H9 (cell line): ENCODE measurements around the gene NEUROD1. TPM values are rescaled to one million over a fixed set of nuclear protein-coding genes. Genes with fewer than 3 reads are reported as not detected.

Experiments used
- DNase-seq: peaks from one replicate; pipeline ENCODE4 v3.0.0-alpha.2; 2017
- H2AFZ ChIP-seq: one replicate; pipeline ENCODE4 v1.6.1; 2013; ENCODE audit warnings: mild to moderate bottlenecking, low read length, control low read depth, moderate library complexity
- H2AK5ac ChIP-seq: 2 replicates; pipeline ENCODE4 v1.6.1; 2013; ENCODE audit warnings: low read length, control low read depth, mixed read lengths; ENCODE audit not compliant: insufficient read length
- H2BK120ac ChIP-seq: one replicate; pipeline ENCODE4 v1.6.1; 2013; ENCODE audit warnings: low read depth, mild to moderate bottlenecking, low read length, control low read depth, inconsistent platforms; ENCODE audit not compliant: poor library complexity, severe bottlenecking
- H2BK12ac ChIP-seq: 2 replicates; pipeline ENCODE4 v1.6.1; 2013; ENCODE audit warnings: low read length, control low read depth, mixed read lengths, low read depth; ENCODE audit not compliant: insufficient read length
- H2BK15ac ChIP-seq: 2 replicates; pipeline ENCODE4 v1.6.1; 2013; ENCODE audit warnings: low read depth, low read length, control low read depth
- H2BK20ac ChIP-seq: one replicate; pipeline ENCODE4 v1.6.1; 2013; ENCODE audit warnings: low read depth, mild to moderate bottlenecking, low read length, control low read depth, inconsistent platforms; ENCODE audit not compliant: poor library complexity, severe bottlenecking
- H2BK5ac ChIP-seq: 2 replicates; pipeline ENCODE4 v1.6.1; 2013; ENCODE audit warnings: low read length, control low read depth, mixed read lengths; ENCODE audit not compliant: insufficient read length
- H3K14ac ChIP-seq: 2 replicates; pipeline ENCODE4 v1.6.1; 2013; ENCODE audit warnings: low read length, control low read depth; ENCODE audit not compliant: insufficient read depth
- H3K18ac ChIP-seq: 2 replicates; pipeline ENCODE4 v1.6.1; 2013; ENCODE audit warnings: low read depth, mild to moderate bottlenecking, mixed read lengths, low read length, control low read depth; ENCODE audit not compliant: insufficient read length
- H3K23ac ChIP-seq: 2 replicates; pipeline ENCODE4 v1.6.1; 2013; ENCODE audit warnings: low read length, control low read depth, mixed read lengths, low read depth; ENCODE audit not compliant: insufficient read length
- H3K23me2 ChIP-seq: 2 replicates; pipeline ENCODE4 v1.6.1; 2013; ENCODE audit warnings: low read depth, mild to moderate bottlenecking, mixed read lengths, low read length, control low read depth; ENCODE audit not compliant: insufficient read length, poor library complexity, severe bottlenecking
- H3K27ac ChIP-seq: 2 replicates; pipeline ENCODE4 v1.5.1; 2013; ENCODE audit warnings: low read length, control low read depth, mixed read lengths, low read depth; ENCODE audit not compliant: insufficient read length
- H3K27me3 ChIP-seq: 2 replicates; pipeline ENCODE4 v1.6.1; 2013; ENCODE audit warnings: low read length, control low read depth, inconsistent platforms; ENCODE audit not compliant: insufficient read depth
- H3K4ac ChIP-seq: 2 replicates; pipeline ENCODE4 v1.6.1; 2013; ENCODE audit warnings: low read depth, mild to moderate bottlenecking, control low read depth, inconsistent platforms, low read length, moderate library complexity
- H3K4me1 ChIP-seq: 2 replicates; pipeline ENCODE4 v1.6.1; 2013; ENCODE audit warnings: low read length, control low read depth, inconsistent platforms; ENCODE audit not compliant: insufficient read depth
- H3K4me2 ChIP-seq: 2 replicates; pipeline ENCODE4 v1.6.1; 2013; ENCODE audit warnings: low read length, control low read depth, mixed read lengths; ENCODE audit not compliant: insufficient read length, insufficient read depth
- H3K56ac ChIP-seq: 2 replicates; pipeline ENCODE4 v1.6.1; 2013; ENCODE audit warnings: low read depth, mild to moderate bottlenecking, mixed read lengths, low read length, control low read depth; ENCODE audit not compliant: insufficient read length
- H3K79me1 ChIP-seq: 2 replicates; pipeline ENCODE4 v1.6.1; 2013; ENCODE audit warnings: low read depth, mild to moderate bottlenecking, moderate library complexity, low read length, control low read depth, inconsistent platforms; ENCODE audit not compliant: insufficient read depth, poor library complexity, severe bottlenecking
- H3K79me2 ChIP-seq: 2 replicates; pipeline ENCODE4 v1.6.1; 2013; ENCODE audit warnings: low read length, control low read depth, inconsistent platforms; ENCODE audit not compliant: insufficient read depth
- H3K9ac ChIP-seq: 2 replicates; pipeline ENCODE4 v1.6.1; 2013; ENCODE audit warnings: low read length, control low read depth, mixed read lengths; ENCODE audit not compliant: insufficient read length; ENCODE audit errors: extremely low read depth
- H3K9me3 ChIP-seq: one replicate; pipeline ENCODE4 v1.6.1; 2013; ENCODE audit warnings: low read depth, low read length, inconsistent platforms; ENCODE audit not compliant: control insufficient read depth
- H3T11ph ChIP-seq: one replicate; pipeline ENCODE4 v1.6.1; 2013; ENCODE audit warnings: mild to moderate bottlenecking, low read length, control low read depth, inconsistent platforms
- H4K20me1 ChIP-seq: one replicate; pipeline ENCODE4 v1.6.1; 2013; ENCODE audit not compliant: control insufficient read depth, insufficient read length, insufficient read depth
- H4K5ac ChIP-seq: 2 replicates; pipeline ENCODE4 v1.6.1; 2013; ENCODE audit warnings: low read depth, mild to moderate bottlenecking, mixed read lengths, low read length, control low read depth; ENCODE audit not compliant: insufficient read length
- H4K8ac ChIP-seq: replicated peaks from 2 replicates; pipeline ENCODE4 v1.6.1; 2013; ENCODE audit warnings: low read length, control low read depth, mixed read lengths, low read depth; ENCODE audit not compliant: insufficient read length
- H4K91ac ChIP-seq: 2 replicates; pipeline ENCODE4 v1.6.1; 2013; ENCODE audit warnings: low read depth, mild to moderate bottlenecking, moderate library complexity, mixed read lengths, low read length, control low read depth; ENCODE audit not compliant: insufficient read length
- H3K27ac Mint-ChIP-seq, 3 experiments: 2 replicates in 2 of 3; 3 replicates in 1 of 3; pipeline ENCODE4 v1.8.0; 2020 to 2021; ENCODE audit warnings: mixed read lengths in 3 of 3, mild to moderate bottlenecking in 1 of 3, moderate library complexity in 1 of 3
- H3K27me3 Mint-ChIP-seq: 2 replicates; pipeline ENCODE4 v1.8.0; 2021; ENCODE audit warnings: low read depth, mild to moderate bottlenecking, moderate library complexity, mixed read lengths
- H3K36me3 Mint-ChIP-seq, 3 experiments: 2 replicates in 2 of 3; 3 replicates in 1 of 3; pipeline ENCODE4 v1.8.0; 2020 to 2021; ENCODE audit warnings: low read depth in 3 of 3, mixed read lengths in 3 of 3; ENCODE audit not compliant: insufficient read depth in 1 of 3
- H3K4me1 Mint-ChIP-seq, 2 experiments: 2 replicates each; pipeline ENCODE4 v1.8.0; 2020; ENCODE audit warnings: mixed read lengths in 2 of 2
- H3K4me3 Mint-ChIP-seq, 2 experiments: 2 replicates in 1 of 2; 3 replicates in 1 of 2; pipeline ENCODE4 v1.8.0; 2020 to 2021; ENCODE audit warnings: mild to moderate bottlenecking in 2 of 2, mixed read lengths in 2 of 2, moderate library complexity in 1 of 2
- H3K9me3 Mint-ChIP-seq, 2 experiments: 2 replicates in 1 of 2; 3 replicates in 1 of 2; pipeline ENCODE4 v1.8.0; 2020; ENCODE audit warnings: mild to moderate bottlenecking in 2 of 2, mixed read lengths in 2 of 2, moderate library complexity in 1 of 2
- CTCF ChIP-seq: fragments of 200-600 bp; sonication (generic); conservative IDR thresholded peaks from 3 replicates; pipeline ENCODE4 v1.8.0; 2021; ENCODE audit warnings: antibody characterized with exemption, mild to moderate bottlenecking
- WGBS: extraction: QIAGEN DNeasy Blood & Tissue Kit; methylation state at CpG from one replicate; pipeline ENCODE4 v1.1.7; 2013; ENCODE audit warnings: missing lambda C conversion rate, low lambda C conversion rate, mixed read lengths; ENCODE audit not compliant: insufficient read length; ENCODE audit errors: extremely low coverage; 5-methylcytosine and 5-hydroxymethylcytosine counted together
- long read RNA-seq: library from polyadenylated mRNA; unstranded; transcript quantifications from one replicate; pipeline ENCODE4 v2.0.0, GENCODE V29; 2020
- total RNA-seq: library from RNA; stranded (reverse); gene quantifications from 2 replicates; pipeline ENCODE4 v1.2.1, GENCODE V29; 2021

NEUROD1 gene
- total RNA-seq = not detected in 2 replicates
- long read RNA-seq = 0 reads

- H3K23me2 ChIP-seq = peaks cover 20% of the 10 kb centered on the region
- no peak within 1 kb of the TSS for H3K9ac ChIP-seq
- Mint-ChIP-seq H3K4me3 (peak within 1 kb of the TSS; percentile 50 to 85), H3K9me3 (peaks cover 2 to 4% of the 10 kb centered on the region in 2 experiments; a peak in 3 of 5 replicates), H3K27ac (no peak within 1 kb of the TSS), H3K27me3 (peaks cover 98% of the 10 kb centered on the region), H3K4me1 (peaks cover 31 to 61% of the 10 kb centered on the region in 2 experiments), H3K36me3 (no peaks in the 10 kb centered on the region; a peak in 1 of 7 replicates)
- H3T11ph ChIP-seq = no peak within 1 kb of the TSS
- H4K8ac ChIP-seq = no peak within 1 kb of the TSS
- peaks cover 6% of the 10 kb centered on the region; the same call in 1 of the 2 replicates for H3K4me1 ChIP-seq
- no peak within 1 kb of the TSS for H2BK20ac ChIP-seq
- no peak within 1 kb of the TSS for H3K56ac ChIP-seq
- H2AK5ac ChIP-seq = no peak within 1 kb of the TSS
- peak within 1 kb of the TSS; percentile 97 for H3K4me2 ChIP-seq
- no peak within 1 kb of the TSS for H2BK5ac ChIP-seq
- no peak within 1 kb of the TSS for H2AFZ ChIP-seq
- H4K5ac ChIP-seq = no peak within 1 kb of the TSS
- H3K23ac ChIP-seq = no peak within 1 kb of the TSS
- no peak within 1 kb of the TSS for H2BK12ac ChIP-seq
- H2BK120ac ChIP-seq = no peak within 1 kb of the TSS
- no peak within 1 kb of the TSS for H3K4ac ChIP-seq
- peaks cover 67% of the 10 kb centered on the region for H3K27me3 ChIP-seq
- no peaks in the 10 kb centered on the region for H3K79me1 ChIP-seq
- no peaks in the 10 kb centered on the region for H3K9me3 ChIP-seq
- TF ChIP-seq CTCF = no peak
- no peak within 1 kb of the TSS for H4K91ac ChIP-seq
- H3K18ac ChIP-seq = no peak within 1 kb of the TSS
- no peak within 1 kb of the TSS; the same call in 1 of the 2 replicates for H3K14ac ChIP-seq
- no peaks in the 10 kb centered on the region for H4K20me1 ChIP-seq
- DNase-seq = peak; percentile 94
- WGBS = no CpG with 5 or more reads among the region's 45 CpGs
- H3K79me2 ChIP-seq = no peaks in the 10 kb centered on the region
- H3K27ac ChIP-seq = no peak within 1 kb of the TSS
- no peak within 1 kb of the TSS for H2BK15ac ChIP-seq
Observed at GRCh38 chr2:181680055-181680936, at the start of gene NEUROD1. Gene NEUROD1 (minus strand): TSS chr2:181680517. CDS start chr2:181678860, 1,657 bp downstream.
